Memory B cell (primary cell): ENCODE measurements around the gene PXYLP1.

Experiments
- ATAC-seq: fragments of 150-1000 bp; cut with Tn5 transposase; 2 replicates; pipeline ENCODE4 v1.10.0; 2021; ENCODE audit warnings: low read depth, mild to moderate bottlenecking, moderate library complexity
- DNase-seq, 2 donors: peaks; one replicate each; pipeline ENCODE4 v3.0.0; 2022; ENCODE audit warnings: low spot score in 2 of 2
- H3K27ac Mint-ChIP-seq: one replicate; pipeline ENCODE4 v1.8.0; 2022; ENCODE audit warnings: mild to moderate bottlenecking, moderate library complexity, mixed read lengths
- H3K27me3 Mint-ChIP-seq: one replicate; pipeline ENCODE4 v1.8.0; 2022; ENCODE audit warnings: mixed read lengths
- H3K36me3 Mint-ChIP-seq: one replicate; pipeline ENCODE4 v1.8.0; 2022; ENCODE audit warnings: mild to moderate bottlenecking, mixed read lengths
- H3K4me1 Mint-ChIP-seq: one replicate; pipeline ENCODE4 v1.8.0; 2022; ENCODE audit warnings: mixed read lengths
- H3K4me3 Mint-ChIP-seq: one replicate; pipeline ENCODE4 v1.8.0; 2022; ENCODE audit warnings: mild to moderate bottlenecking, moderate library complexity, mixed read lengths
- H3K9me3 Mint-ChIP-seq: one replicate; pipeline ENCODE4 v1.8.0; 2022; ENCODE audit warnings: mixed read lengths

The PXYLP1 gene

GRCh38 chr3:141249041-141249440, 17.4 kb downstream of the PXYLP1 start:
- ATAC-seq (no peak), DNase-seq (no peak)
- peaks cover 4% of the 10 kb centered on the region for H3K4me1 Mint-ChIP-seq
- no peak overlapping the region for H3K27ac Mint-ChIP-seq
- H3K9me3 Mint-ChIP-seq, result no peaks in the 10 kb centered on the region
- H3K27me3 Mint-ChIP-seq, result peaks cover 2% of the 10 kb centered on the region
- peaks cover 2% of the 10 kb centered on the region for H3K36me3 Mint-ChIP-seq
- no peak overlapping the region for H3K4me3 Mint-ChIP-seq

- DNase-seq, result no peak
- peaks cover 2% of the 10 kb centered on the region for H3K27me3 Mint-ChIP-seq
- peaks cover 4% of the 10 kb centered on the region for H3K4me1 Mint-ChIP-seq
- H3K36me3 Mint-ChIP-seq, result peaks cover 5% of the 10 kb centered on the region
- H3K27ac Mint-ChIP-seq, result no peak overlapping the region
- no peak overlapping the region for H3K4me3 Mint-ChIP-seq
- no peaks in the 10 kb centered on the region for H3K9me3 Mint-ChIP-seq
- no peak for ATAC-seq
These were observed 18.7 kb downstream of the PXYLP1 start for GRCh38 chr3:141250342-141250741.

- Mint-ChIP-seq H3K36me3 (peaks cover 3% of the 10 kb centered on the region), H3K27me3 (no peaks in the 10 kb centered on the region), H3K4me1 (peaks cover 4% of the 10 kb centered on the region), H3K4me3 (no peak overlapping the region), H3K27ac (no peak overlapping the region), H3K9me3 (no peaks in the 10 kb centered on the region)
- DNase-seq (no peak), ATAC-seq (no peak)
These were observed 19.2 kb downstream of the PXYLP1 start for GRCh38 chr3:141250828-141251227.

GRCh38 chr3:141253326-141253725, 21.7 kb downstream of the PXYLP1 start:
- Mint-ChIP-seq H3K9me3 (no peaks in the 10 kb centered on the region), H3K27ac (no peak overlapping the region), H3K4me3 (no peak overlapping the region), H3K27me3 (no peaks in the 10 kb centered on the region), H3K36me3 (peaks cover 3% of the 10 kb centered on the region), H3K4me1 (peaks cover 4% of the 10 kb centered on the region)
- DNase-seq (no peak), ATAC-seq (no peak)

- H3K4me1 Mint-ChIP-seq, result peaks cover 4% of the 10 kb centered on the region
- peaks cover 3% of the 10 kb centered on the region for H3K36me3 Mint-ChIP-seq
- no peaks in the 10 kb centered on the region for H3K9me3 Mint-ChIP-seq
- no peak for DNase-seq
- no peak for ATAC-seq
- no peak overlapping the region for H3K27ac Mint-ChIP-seq
- no peaks in the 10 kb centered on the region for H3K27me3 Mint-ChIP-seq
- H3K4me3 Mint-ChIP-seq, result no peak overlapping the region
These were observed 22.2 kb downstream of the PXYLP1 start for GRCh38 chr3:141253811-141254210.

- H3K36me3 Mint-ChIP-seq, result peaks cover 3% of the 10 kb centered on the region
- no peak overlapping the region for H3K27ac Mint-ChIP-seq
- ATAC-seq (no peak), DNase-seq (no peak)
- no peak overlapping the region for H3K4me3 Mint-ChIP-seq
- peaks cover 4% of the 10 kb centered on the region for H3K4me1 Mint-ChIP-seq
- no peaks in the 10 kb centered on the region for H3K9me3 Mint-ChIP-seq
- H3K27me3 Mint-ChIP-seq, result no peaks in the 10 kb centered on the region
These were observed 23.7 kb downstream of the PXYLP1 start for GRCh38 chr3:141255137-141255845.

GRCh38 chr3:141255846-141256261, 24.2 kb downstream of the PXYLP1 start:
- no peak overlapping the region for H3K4me3 Mint-ChIP-seq
- peaks cover 3% of the 10 kb centered on the region for H3K36me3 Mint-ChIP-seq
- DNase-seq, result no peak
- ATAC-seq, result no peak
- no peaks in the 10 kb centered on the region for H3K9me3 Mint-ChIP-seq
- H3K27me3 Mint-ChIP-seq, result no peaks in the 10 kb centered on the region
- H3K27ac Mint-ChIP-seq, result no peak overlapping the region
- peaks cover 4% of the 10 kb centered on the region for H3K4me1 Mint-ChIP-seq

- H3K9me3 Mint-ChIP-seq, result no peaks in the 10 kb centered on the region
- DNase-seq (no peak), ATAC-seq (no peak)
- H3K27ac Mint-ChIP-seq, result no peak overlapping the region
- H3K4me3 Mint-ChIP-seq, result no peak overlapping the region
- peaks cover 4% of the 10 kb centered on the region for H3K4me1 Mint-ChIP-seq
- H3K27me3 Mint-ChIP-seq, result no peaks in the 10 kb centered on the region
- H3K36me3 Mint-ChIP-seq, result peaks cover 3% of the 10 kb centered on the region
These were observed 25.2 kb downstream of the PXYLP1 start for GRCh38 chr3:141256820-141257219.

GRCh38 chr3:141257961-141258360, 26.3 kb downstream of the PXYLP1 start:
- DNase-seq (no peak), ATAC-seq (no peak)
- Mint-ChIP-seq H3K4me1 (no peaks in the 10 kb centered on the region), H3K27ac (no peak overlapping the region), H3K4me3 (no peak overlapping the region), H3K36me3 (peaks cover 3% of the 10 kb centered on the region), H3K27me3 (no peaks in the 10 kb centered on the region), H3K9me3 (no peaks in the 10 kb centered on the region)

GRCh38 chr3:141258973-141259372, 27.3 kb downstream of the PXYLP1 start:
- ATAC-seq (no peak), DNase-seq (no peak)
- Mint-ChIP-seq H3K4me3 (no peak overlapping the region), H3K36me3 (peaks cover 3% of the 10 kb centered on the region), H3K4me1 (no peaks in the 10 kb centered on the region), H3K9me3 (no peaks in the 10 kb centered on the region), H3K27me3 (no peaks in the 10 kb centered on the region), H3K27ac (no peak overlapping the region)

- DNase-seq (no peak), ATAC-seq (no peak)
- Mint-ChIP-seq H3K27ac (no peak overlapping the region), H3K4me3 (no peak overlapping the region), H3K36me3 (peaks cover 3% of the 10 kb centered on the region), H3K9me3 (no peaks in the 10 kb centered on the region), H3K27me3 (no peaks in the 10 kb centered on the region), H3K4me1 (no peaks in the 10 kb centered on the region)
These were observed 28.4 kb downstream of the PXYLP1 start for GRCh38 chr3:141259821-141260629.

GRCh38 chr3:141260630-141260927, 29.0 kb downstream of the PXYLP1 start:
- Mint-ChIP-seq H3K36me3 (no peaks in the 10 kb centered on the region), H3K27me3 (no peaks in the 10 kb centered on the region), H3K27ac (no peak overlapping the region), H3K4me1 (no peaks in the 10 kb centered on the region), H3K4me3 (no peak overlapping the region), H3K9me3 (no peaks in the 10 kb centered on the region)
- DNase-seq (no peak), ATAC-seq (no peak)

- Mint-ChIP-seq H3K27ac (no peak overlapping the region), H3K4me1 (peaks cover 1% of the 10 kb centered on the region), H3K9me3 (no peaks in the 10 kb centered on the region), H3K27me3 (no peaks in the 10 kb centered on the region), H3K4me3 (no peak overlapping the region), H3K36me3 (no peaks in the 10 kb centered on the region)
- no peak for ATAC-seq
- no peak for DNase-seq
These were observed 30.1 kb downstream of the PXYLP1 start for GRCh38 chr3:141261472-141262307.

- peaks cover 5% of the 10 kb centered on the region for H3K4me1 Mint-ChIP-seq
- H3K9me3 Mint-ChIP-seq, result no peaks in the 10 kb centered on the region
- H3K4me3 Mint-ChIP-seq, result no peak overlapping the region
- H3K27ac Mint-ChIP-seq, result no peak overlapping the region
- no peak for ATAC-seq
- H3K27me3 Mint-ChIP-seq, result no peaks in the 10 kb centered on the region
- no peaks in the 10 kb centered on the region for H3K36me3 Mint-ChIP-seq
- no peak for DNase-seq
These were observed 30.7 kb downstream of the PXYLP1 start for GRCh38 chr3:141262308-141262705.
